DND-41 (cell line): ENCODE data around the gene COL4A2.

Source experiments
- ATAC-seq: fragments of 200-7000 bp; cut with Tn5 transposase; 3 replicates; pipeline ENCODE4 v1.9.1; 2021; ENCODE audit warnings: low read depth; ENCODE audit not compliant: insufficient read depth
- DNase-seq: peaks from one replicate; pipeline ENCODE4 v3.0.0-alpha.2; 2020
- H2AFZ ChIP-seq: 2 replicates; pipeline ENCODE4 v1.6.0; 2012; ENCODE audit warnings: low read depth, low read length
- H3K27ac ChIP-seq: 2 replicates; pipeline ENCODE4 v1.5.1; 2012; ENCODE audit warnings: low read length, inconsistent platforms
- H3K27me3 ChIP-seq: fragments of 200-600 bp; sonication (generic); 2 replicates; pipeline ENCODE4 v1.6.0; 2012; ENCODE audit warnings: low read length, mild to moderate bottlenecking, inconsistent platforms; ENCODE audit not compliant: insufficient read depth, poor library complexity
- H3K36me3 ChIP-seq: 2 replicates; pipeline ENCODE4 v1.5.1; 2012; ENCODE audit warnings: low read length, inconsistent platforms; ENCODE audit not compliant: insufficient read depth
- H3K4me1 ChIP-seq: 2 replicates; pipeline ENCODE4 v1.5.1; 2012; ENCODE audit warnings: mild to moderate bottlenecking, low read length; ENCODE audit not compliant: insufficient read depth
- H3K4me2 ChIP-seq: 2 replicates; pipeline ENCODE4 v1.6.0; 2012; ENCODE audit warnings: mild to moderate bottlenecking, moderate library complexity, low read length, inconsistent platforms; ENCODE audit not compliant: insufficient read depth
- H3K4me3 ChIP-seq, 2 experiments: fragments of 200-600 bp in 1 of 2; shearing (Covaris generic) in 1 of 2; 2 replicates each; pipeline ENCODE4 v1.5.1; 2012 to 2016; ENCODE audit warnings: inconsistent platforms in 2 of 2, low read length in 2 of 2, mild to moderate bottlenecking in 2 of 2, low read depth in 1 of 2, moderate library complexity in 1 of 2
- H3K79me2 ChIP-seq: 2 replicates; pipeline ENCODE4 v1.6.0; 2012; ENCODE audit warnings: low read length, inconsistent platforms; ENCODE audit not compliant: insufficient read depth
- H3K9ac ChIP-seq: 2 replicates; pipeline ENCODE4 v1.6.0; 2012; ENCODE audit warnings: low read depth, mild to moderate bottlenecking, inconsistent platforms, low read length, moderate library complexity
- H3K9me3 ChIP-seq: 2 replicates; pipeline ENCODE4 v1.5.1; 2012; ENCODE audit warnings: low read length, moderate library complexity, mild to moderate bottlenecking, inconsistent platforms; ENCODE audit not compliant: insufficient read depth, severe bottlenecking
- H4K20me1 ChIP-seq: 2 replicates; pipeline ENCODE4 v1.6.0; 2012; ENCODE audit warnings: low read length; ENCODE audit not compliant: insufficient read depth
- CTCF ChIP-seq: IDR thresholded peaks from 2 replicates; pipeline ENCODE4 v1.5.1; 2012; ENCODE audit warnings: borderline replicate concordance, low read length, moderate library complexity, mild to moderate bottlenecking; ENCODE audit not compliant: poor library complexity, severe bottlenecking; ENCODE audit errors: extremely low read depth
- EZH2 ChIP-seq: IDR thresholded peaks from 3 replicates; pipeline ENCODE4 v1.6.1; 2012; ENCODE audit warnings: borderline replicate concordance, low read depth, mild to moderate bottlenecking, moderate library complexity, low read length, inconsistent platforms; ENCODE audit not compliant: severe bottlenecking

Gene COL4A2

GRCh38 chr13:110499621-110500281 lies 192.7 kb downstream of the COL4A2 start:
- Histone ChIP-seq H2AFZ (no peak overlapping the region), H3K4me2 (no peak overlapping the region), H3K79me2 (no peaks in the 10 kb centered on the region), H3K4me3 (no peak overlapping the region), H3K9ac (no peak overlapping the region), H3K9me3 (no peaks in the 10 kb centered on the region), H3K4me1 (no peaks in the 10 kb centered on the region), H3K27ac (no peak overlapping the region), H3K27me3 (peaks cover 7% of the 10 kb centered on the region), H4K20me1 (no peaks in the 10 kb centered on the region; the same call in none of the 2 replicates), H3K36me3 (no peaks in the 10 kb centered on the region)
- TF ChIP-seq CTCF: no peak
- DNase-seq (no peak), ATAC-seq (no peak)

GRCh38 chr13:110500341-110500740 lies 193.3 kb downstream of the COL4A2 start:
- no peak overlapping the region for H3K4me3 ChIP-seq
- no peaks in the 10 kb centered on the region for H3K4me1 ChIP-seq
- no peaks in the 10 kb centered on the region; the same call in none of the 2 replicates for H4K20me1 ChIP-seq
- ATAC-seq: no peak
- H3K27ac ChIP-seq: no peak overlapping the region
- H3K79me2 ChIP-seq: no peaks in the 10 kb centered on the region
- TF ChIP-seq EZH2: no peak
- TF ChIP-seq CTCF: no peak
- no peaks in the 10 kb centered on the region for H3K36me3 ChIP-seq
- no peak for DNase-seq
- no peak overlapping the region for H2AFZ ChIP-seq
- peaks cover 7% of the 10 kb centered on the region for H3K27me3 ChIP-seq
- H3K9ac ChIP-seq: no peak overlapping the region
- H3K9me3 ChIP-seq: no peaks in the 10 kb centered on the region
- H3K4me2 ChIP-seq: no peak overlapping the region

GRCh38 chr13:110501188-110501587 lies 194.1 kb downstream of the COL4A2 start:
- no peak for ATAC-seq
- Histone ChIP-seq H3K9me3 (no peaks in the 10 kb centered on the region), H3K27me3 (peaks cover 7% of the 10 kb centered on the region), H3K79me2 (no peaks in the 10 kb centered on the region), H3K27ac (no peak overlapping the region), H3K4me1 (no peaks in the 10 kb centered on the region), H3K4me2 (no peak overlapping the region), H2AFZ (no peak overlapping the region), H4K20me1 (no peaks in the 10 kb centered on the region; the same call in none of the 2 replicates), H3K4me3 (no peak overlapping the region), H3K9ac (no peak overlapping the region), H3K36me3 (no peaks in the 10 kb centered on the region)
- no peak for TF ChIP-seq CTCF
- no peak for TF ChIP-seq EZH2
- no peak for DNase-seq
